Activated naive CD8-positive, alpha-beta T cell treated with anti-CD3 and anti-CD28 coated beads, Interleukin-2, amount 50 U/mL, for 24 hours (primary cell): ENCODE results near the gene RPP40.
"Not testable (repeated sequence)": the region's sequence is repeated elsewhere in the genome, so short reads cannot be mapped to it uniquely, and the experiment has no call there.

Source experiments
- ATAC-seq: fragments of 150-1000 bp; cut with Tn5 transposase; one replicate; pipeline ENCODE4 v1.10.0; 2021
- DNase-seq: peaks from one replicate; pipeline ENCODE4 v3.0.0; 2021
- H3K27ac Mint-ChIP-seq: one replicate; pipeline ENCODE4 v1.8.0; 2021; ENCODE audit warnings: mild to moderate bottlenecking, mixed read lengths
- H3K27me3 Mint-ChIP-seq: one replicate; pipeline ENCODE4 v1.8.0; 2021; ENCODE audit warnings: mixed read lengths
- H3K36me3 Mint-ChIP-seq: one replicate; pipeline ENCODE4 v1.8.0; 2021; ENCODE audit warnings: low read depth, mixed read lengths
- H3K4me1 Mint-ChIP-seq: one replicate; pipeline ENCODE4 v1.8.0; 2021; ENCODE audit warnings: mixed read lengths
- H3K4me3 Mint-ChIP-seq: one replicate; pipeline ENCODE4 v1.8.0; 2021; ENCODE audit warnings: mild to moderate bottlenecking, moderate library complexity, mixed read lengths
- H3K9me3 Mint-ChIP-seq: one replicate; pipeline ENCODE4 v1.8.0; 2021; ENCODE audit warnings: mixed read lengths

Gene RPP40

GRCh38 chr6:5003604-5004372, at the start of gene RPP40:
Gene RPP40 (minus strand): TSS chr6:5004037. CDS start chr6:5004002, 35 bp downstream.
- ATAC-seq: peak; percentile 99
- Mint-ChIP-seq H3K27ac (peak within 1 kb of the TSS; percentile 97), H3K27me3 (no peaks in the 10 kb centered on the region), H3K4me3 (peak within 1 kb of the TSS; percentile 90), H3K4me1 (peaks cover 23% of the 10 kb centered on the region), H3K9me3 (no peaks in the 10 kb centered on the region), H3K36me3 (peaks cover 23% of the 10 kb centered on the region)
- peak; percentile 98 for DNase-seq

- H3K4me1 Mint-ChIP-seq: peaks cover 4% of the 10 kb centered on the region
- no peak for ATAC-seq
- no peak overlapping the region for H3K27ac Mint-ChIP-seq
- DNase-seq: no peak
- peaks cover 21% of the 10 kb centered on the region for H3K9me3 Mint-ChIP-seq
- H3K36me3 Mint-ChIP-seq: peaks cover 9% of the 10 kb centered on the region
- H3K27me3 Mint-ChIP-seq: peaks cover 5% of the 10 kb centered on the region
- no peak overlapping the region for H3K4me3 Mint-ChIP-seq
Measured at GRCh38 chr6:5053038-5053437, 49.2 kb upstream of the RPP40 start.

- H3K36me3 Mint-ChIP-seq: peaks cover 9% of the 10 kb centered on the region
- peaks cover 26% of the 10 kb centered on the region for H3K9me3 Mint-ChIP-seq
- peaks cover 4% of the 10 kb centered on the region for H3K4me1 Mint-ChIP-seq
- H3K27me3 Mint-ChIP-seq: peaks cover 5% of the 10 kb centered on the region
- H3K4me3 Mint-ChIP-seq: no peak overlapping the region
- H3K27ac Mint-ChIP-seq: no peak overlapping the region
- DNase-seq (no peak), ATAC-seq (no peak)
Measured at GRCh38 chr6:5051394-5051793, 47.6 kb upstream of the RPP40 start.

- Mint-ChIP-seq H3K36me3 (peaks cover 9% of the 10 kb centered on the region), H3K4me3 (no peak overlapping the region), H3K4me1 (peaks cover 4% of the 10 kb centered on the region), H3K9me3 (peaks cover 26% of the 10 kb centered on the region), H3K27me3 (peaks cover 4% of the 10 kb centered on the region), H3K27ac (no peak overlapping the region)
- no peak for ATAC-seq
- DNase-seq: no peak
Measured at GRCh38 chr6:5050009-5050408, 46.2 kb upstream of the RPP40 start.

- no peak for DNase-seq
- H3K4me1 Mint-ChIP-seq: no peaks in the 10 kb centered on the region
- peaks cover 4% of the 10 kb centered on the region for H3K27me3 Mint-ChIP-seq
- H3K27ac Mint-ChIP-seq: no peak overlapping the region
- no peak overlapping the region for H3K4me3 Mint-ChIP-seq
- H3K9me3 Mint-ChIP-seq: peaks cover 19% of the 10 kb centered on the region
- no peak for ATAC-seq
- peaks cover 12% of the 10 kb centered on the region for H3K36me3 Mint-ChIP-seq
Measured at GRCh38 chr6:5046430-5046829, 42.6 kb upstream of the RPP40 start.

- Mint-ChIP-seq H3K27ac (no peak overlapping the region), H3K9me3 (peaks cover 10% of the 10 kb centered on the region), H3K4me1 (no peaks in the 10 kb centered on the region), H3K36me3 (peaks cover 5% of the 10 kb centered on the region), H3K27me3 (peaks cover 4% of the 10 kb centered on the region), H3K4me3 (no peak overlapping the region)
- DNase-seq (no peak), ATAC-seq (no peak)
Measured at GRCh38 chr6:5045416-5045815, 41.6 kb upstream of the RPP40 start.

GRCh38 chr6:5044866-5045265, 41.0 kb upstream of the RPP40 start:
- Mint-ChIP-seq H3K4me1 (no peaks in the 10 kb centered on the region), H3K9me3 (peaks cover 10% of the 10 kb centered on the region), H3K36me3 (peaks cover 3% of the 10 kb centered on the region), H3K27ac (no peak overlapping the region), H3K4me3 (no peak overlapping the region), H3K27me3 (peaks cover 4% of the 10 kb centered on the region)
- ATAC-seq: no peak
- no peak for DNase-seq

GRCh38 chr6:5042436-5042835, 38.6 kb upstream of the RPP40 start:
- ATAC-seq (no peak), DNase-seq (no peak)
- peaks cover 3% of the 10 kb centered on the region for H3K36me3 Mint-ChIP-seq
- H3K9me3 Mint-ChIP-seq: no peaks in the 10 kb centered on the region
- H3K4me3 Mint-ChIP-seq: no peak overlapping the region
- no peak overlapping the region for H3K27ac Mint-ChIP-seq
- H3K27me3 Mint-ChIP-seq: no peaks in the 10 kb centered on the region
- no peaks in the 10 kb centered on the region for H3K4me1 Mint-ChIP-seq

GRCh38 chr6:5041955-5042354, 38.1 kb upstream of the RPP40 start:
- ATAC-seq: no peak
- DNase-seq: no peak
- Mint-ChIP-seq H3K27me3 (no peaks in the 10 kb centered on the region), H3K36me3 (peaks cover 3% of the 10 kb centered on the region), H3K9me3 (no peaks in the 10 kb centered on the region), H3K4me3 (no peak overlapping the region), H3K4me1 (no peaks in the 10 kb centered on the region), H3K27ac (no peak overlapping the region)

GRCh38 chr6:5036269-5036668, 32.4 kb upstream of the RPP40 start:
- H3K27ac Mint-ChIP-seq: no peak overlapping the region
- H3K36me3 Mint-ChIP-seq: no peaks in the 10 kb centered on the region
- no peak overlapping the region for H3K4me3 Mint-ChIP-seq
- no peaks in the 10 kb centered on the region for H3K9me3 Mint-ChIP-seq
- DNase-seq (no peak), ATAC-seq (no peak)
- no peaks in the 10 kb centered on the region for H3K27me3 Mint-ChIP-seq
- H3K4me1 Mint-ChIP-seq: no peaks in the 10 kb centered on the region

- Mint-ChIP-seq H3K27me3 (no peaks in the 10 kb centered on the region), H3K4me1 (peaks cover 8% of the 10 kb centered on the region), H3K9me3 (no peaks in the 10 kb centered on the region), H3K4me3 (no peak overlapping the region), H3K36me3 (peaks cover 2% of the 10 kb centered on the region), H3K27ac (no peak overlapping the region)
- no peak for DNase-seq
- ATAC-seq: no peak
Measured at GRCh38 chr6:5034736-5035135, 30.9 kb upstream of the RPP40 start.

- DNase-seq: no peak
Measured at GRCh38 chr6:5034328-5034727, 30.5 kb upstream of the RPP40 start.

GRCh38 chr6:5033214-5033904, 29.5 kb upstream of the RPP40 start:
- DNase-seq, H3K4me3 Mint-ChIP-seq, H3K4me1 Mint-ChIP-seq, H3K36me3 Mint-ChIP-seq, H3K27me3 Mint-ChIP-seq, ATAC-seq, H3K27ac Mint-ChIP-seq, H3K9me3 Mint-ChIP-seq: not testable (repeated sequence)

More at GRCh38 chr6:5034328-5034727, 30.5 kb upstream of the RPP40 start:
- Mint-ChIP-seq H3K4me3 (no peak overlapping the region), H3K27ac (peak overlapping the region; percentile 26), H3K36me3 (peaks cover 2% of the 10 kb centered on the region), H3K27me3 (no peaks in the 10 kb centered on the region), H3K9me3 (no peaks in the 10 kb centered on the region), H3K4me1 (peaks cover 8% of the 10 kb centered on the region)
- no peak for ATAC-seq

GRCh38 chr6:5032706-5033105, 28.9 kb upstream of the RPP40 start:
- H3K27ac Mint-ChIP-seq, DNase-seq, H3K27me3 Mint-ChIP-seq, H3K9me3 Mint-ChIP-seq, H3K4me3 Mint-ChIP-seq, ATAC-seq, H3K36me3 Mint-ChIP-seq, H3K4me1 Mint-ChIP-seq: not testable (repeated sequence)

GRCh38 chr6:5031150-5031549, 27.3 kb upstream of the RPP40 start:
- H3K27me3 Mint-ChIP-seq: peaks cover 3% of the 10 kb centered on the region
- no peak for ATAC-seq
- peak overlapping the region; percentile 75 for H3K27ac Mint-ChIP-seq
- H3K9me3 Mint-ChIP-seq: no peaks in the 10 kb centered on the region
- DNase-seq: no peak
- H3K4me3 Mint-ChIP-seq: no peak overlapping the region
- peaks cover 2% of the 10 kb centered on the region for H3K36me3 Mint-ChIP-seq
- H3K4me1 Mint-ChIP-seq: peaks cover 12% of the 10 kb centered on the region
